GM18909 (cell line): ENCODE results near the gene PAN2.

Experiments
- ATAC-seq: cut with Tn5 transposase; IDR thresholded peaks from one replicate; pipeline ENCODE4 v1.9.1; 2021; ENCODE audit warnings: mild to moderate bottlenecking; ENCODE audit not compliant: unreplicated experiment, poor library complexity

Gene PAN2, protein sequence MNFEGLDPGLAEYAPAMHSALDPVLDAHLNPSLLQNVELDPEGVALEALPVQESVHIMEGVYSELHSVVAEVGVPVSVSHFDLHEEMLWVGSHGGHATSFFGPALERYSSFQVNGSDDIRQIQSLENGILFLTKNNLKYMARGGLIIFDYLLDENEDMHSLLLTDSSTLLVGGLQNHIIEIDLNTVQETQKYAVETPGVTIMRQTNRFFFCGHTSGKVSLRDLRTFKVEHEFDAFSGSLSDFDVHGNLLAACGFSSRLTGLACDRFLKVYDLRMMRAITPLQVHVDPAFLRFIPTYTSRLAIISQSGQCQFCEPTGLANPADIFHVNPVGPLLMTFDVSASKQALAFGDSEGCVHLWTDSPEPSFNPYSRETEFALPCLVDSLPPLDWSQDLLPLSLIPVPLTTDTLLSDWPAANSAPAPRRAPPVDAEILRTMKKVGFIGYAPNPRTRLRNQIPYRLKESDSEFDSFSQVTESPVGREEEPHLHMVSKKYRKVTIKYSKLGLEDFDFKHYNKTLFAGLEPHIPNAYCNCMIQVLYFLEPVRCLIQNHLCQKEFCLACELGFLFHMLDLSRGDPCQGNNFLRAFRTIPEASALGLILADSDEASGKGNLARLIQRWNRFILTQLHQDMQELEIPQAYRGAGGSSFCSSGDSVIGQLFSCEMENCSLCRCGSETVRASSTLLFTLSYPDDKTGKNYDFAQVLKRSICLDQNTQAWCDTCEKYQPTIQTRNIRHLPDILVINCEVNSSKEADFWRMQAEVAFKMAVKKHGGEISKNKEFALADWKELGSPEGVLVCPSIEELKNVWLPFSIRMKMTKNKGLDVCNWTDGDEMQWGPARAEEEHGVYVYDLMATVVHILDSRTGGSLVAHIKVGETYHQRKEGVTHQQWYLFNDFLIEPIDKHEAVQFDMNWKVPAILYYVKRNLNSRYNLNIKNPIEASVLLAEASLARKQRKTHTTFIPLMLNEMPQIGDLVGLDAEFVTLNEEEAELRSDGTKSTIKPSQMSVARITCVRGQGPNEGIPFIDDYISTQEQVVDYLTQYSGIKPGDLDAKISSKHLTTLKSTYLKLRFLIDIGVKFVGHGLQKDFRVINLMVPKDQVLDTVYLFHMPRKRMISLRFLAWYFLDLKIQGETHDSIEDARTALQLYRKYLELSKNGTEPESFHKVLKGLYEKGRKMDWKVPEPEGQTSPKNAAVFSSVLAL

DNA sequence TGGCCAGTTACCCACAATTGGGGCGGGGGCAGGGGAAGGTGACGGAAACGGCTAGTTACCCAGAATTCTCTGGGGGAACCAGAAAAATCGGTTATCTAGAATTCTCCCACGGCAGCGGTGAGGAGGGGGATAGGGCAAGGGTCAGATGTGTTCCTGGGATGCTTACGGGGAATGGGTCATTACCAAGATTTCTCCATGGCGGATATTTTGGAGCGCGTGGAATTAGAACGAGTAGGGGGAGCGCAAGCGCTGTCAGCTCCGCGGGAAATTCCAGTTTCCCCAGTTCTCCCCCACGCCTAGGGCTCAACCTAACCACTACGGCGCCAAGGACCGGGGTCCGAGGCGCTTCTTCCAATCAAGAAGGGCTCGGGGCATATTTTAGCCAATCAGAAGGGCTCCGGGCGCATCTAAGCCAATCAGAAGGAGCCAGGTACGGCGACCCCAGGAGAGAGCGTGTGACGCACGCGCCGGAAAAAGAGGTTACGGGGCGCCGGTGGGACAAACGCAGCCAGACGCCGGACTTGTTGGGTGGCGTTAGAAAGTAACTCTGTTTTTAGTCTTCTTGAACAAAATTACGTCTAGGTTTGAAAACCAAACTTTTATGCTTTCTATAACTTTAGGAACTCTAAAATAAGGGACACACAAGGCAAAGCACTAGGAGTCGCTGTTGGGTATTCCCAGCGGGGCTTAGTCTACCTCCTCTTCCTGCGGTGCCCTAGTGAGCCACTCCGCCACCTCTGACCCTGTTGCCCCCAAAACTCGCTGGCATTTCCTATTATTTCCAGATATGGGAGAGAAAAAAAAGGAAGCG, at the start of gene PAN2:
TSS of gene PAN2 (minus strand) at position 322 of the 811 bp plus-strand sequence. CDS start 906 bp downstream, outside the sequence.
- peak; percentile 93 for ATAC-seq

DNA sequence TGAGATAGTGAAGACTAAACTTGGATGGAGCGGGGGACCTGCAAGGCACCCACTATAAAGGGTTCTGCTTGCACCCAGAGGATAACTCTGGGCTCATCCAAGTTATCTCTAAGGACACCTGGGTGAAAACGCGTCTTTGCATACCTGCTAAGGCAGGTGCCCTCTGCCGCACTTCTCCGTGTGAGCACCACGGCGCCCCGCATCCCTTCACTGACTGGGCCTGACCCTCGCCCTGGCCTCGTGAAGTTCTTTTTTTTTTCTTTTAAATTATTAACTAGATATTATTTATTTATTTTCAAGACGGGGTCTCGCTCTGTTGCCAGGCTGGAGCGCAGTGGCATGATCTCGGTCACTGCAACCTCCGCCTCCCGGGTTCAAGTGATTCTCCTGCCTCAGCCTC, 48.8 kb upstream of the PAN2 start:
- no peak for ATAC-seq

DNA sequence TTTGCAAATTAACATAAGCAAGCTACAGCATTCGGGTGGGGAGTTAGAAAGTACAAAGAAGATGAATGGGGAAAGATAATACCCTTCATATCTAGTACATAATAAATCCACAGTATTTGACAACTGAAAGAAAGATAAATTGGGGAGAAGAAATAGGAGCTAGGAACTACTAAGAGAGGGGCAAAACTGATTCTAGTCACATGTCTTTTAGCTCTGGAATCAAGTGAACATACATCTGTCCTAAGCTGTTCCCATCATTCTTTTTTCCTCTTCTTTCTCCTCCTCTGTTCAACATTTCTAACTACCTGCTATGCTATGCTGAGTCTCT, 44.2 kb upstream of the PAN2 start:
- no peak for ATAC-seq

DNA sequence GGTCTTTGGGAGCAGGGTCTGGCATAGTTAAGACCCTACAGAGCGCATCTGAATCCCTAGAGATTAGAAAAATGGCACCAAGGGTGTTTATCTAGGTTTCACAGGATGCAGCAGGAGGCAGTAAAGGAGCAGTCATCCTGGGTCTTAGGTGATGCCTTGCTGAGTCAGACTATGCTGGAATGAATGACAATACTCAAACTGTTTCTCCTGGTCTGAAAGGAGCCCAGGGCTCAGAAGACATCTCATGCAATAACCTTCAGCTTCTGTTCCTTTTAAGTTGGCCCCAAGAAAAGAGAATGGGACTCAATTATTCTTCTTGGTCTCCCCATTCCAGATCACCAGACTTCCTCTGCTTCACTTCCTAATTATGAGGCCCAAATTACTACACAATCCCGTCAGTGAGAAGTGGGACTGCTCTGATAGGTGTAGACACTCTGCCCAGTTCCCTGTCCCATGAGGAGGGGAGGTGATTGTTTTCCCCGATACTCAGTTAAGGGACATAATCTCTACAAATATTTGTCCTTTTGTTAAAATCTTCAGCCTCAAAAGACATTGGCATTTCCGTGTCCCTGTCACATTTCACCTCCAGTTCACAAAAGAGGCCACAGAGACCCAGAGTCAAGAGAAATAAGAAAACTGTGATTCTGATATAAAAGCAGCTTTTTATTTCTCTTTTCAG, 43.6 kb upstream of the PAN2 start:
- no peak for ATAC-seq

DNA sequence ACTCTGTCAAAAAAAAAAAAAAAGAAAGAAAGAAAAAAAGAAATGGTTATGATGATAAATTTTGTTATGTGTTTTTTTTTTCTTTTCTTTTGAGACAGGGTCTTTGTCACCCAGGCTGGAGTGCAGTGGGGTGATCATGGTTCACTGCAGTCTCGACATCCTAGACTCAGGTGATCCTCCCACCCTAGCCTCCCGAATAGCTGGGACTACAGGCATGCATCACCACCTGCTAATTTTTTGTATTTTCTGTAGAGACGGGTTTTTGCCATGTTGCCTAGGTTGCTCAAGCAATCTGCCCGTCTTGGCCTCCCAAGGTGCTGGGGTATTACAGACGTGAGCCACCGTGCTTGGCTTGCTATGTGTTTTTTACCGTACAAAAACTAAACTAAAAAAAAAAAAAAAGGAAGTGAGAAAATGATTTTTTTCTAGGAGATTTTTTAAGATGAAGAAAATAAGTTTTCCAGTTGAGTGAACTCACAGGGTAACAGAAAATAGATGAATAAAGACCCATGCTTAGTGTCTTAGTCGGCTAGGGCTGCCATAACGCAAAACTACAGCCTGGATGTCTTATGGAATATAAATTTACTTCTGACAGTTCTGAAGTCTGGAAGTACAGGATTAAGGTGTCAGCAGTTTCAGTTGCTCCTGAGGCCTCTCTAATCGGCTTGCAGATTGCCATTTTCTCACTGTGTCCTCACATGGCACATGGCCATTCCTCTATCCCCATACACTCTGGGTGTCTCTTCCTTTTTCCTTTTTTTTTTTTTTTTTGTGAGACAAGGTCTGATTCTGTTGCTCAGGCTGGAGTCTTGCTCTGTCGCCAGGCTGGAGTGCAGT, 42.0 kb upstream of the PAN2 start:
- peak; percentile 74 for ATAC-seq

DNA sequence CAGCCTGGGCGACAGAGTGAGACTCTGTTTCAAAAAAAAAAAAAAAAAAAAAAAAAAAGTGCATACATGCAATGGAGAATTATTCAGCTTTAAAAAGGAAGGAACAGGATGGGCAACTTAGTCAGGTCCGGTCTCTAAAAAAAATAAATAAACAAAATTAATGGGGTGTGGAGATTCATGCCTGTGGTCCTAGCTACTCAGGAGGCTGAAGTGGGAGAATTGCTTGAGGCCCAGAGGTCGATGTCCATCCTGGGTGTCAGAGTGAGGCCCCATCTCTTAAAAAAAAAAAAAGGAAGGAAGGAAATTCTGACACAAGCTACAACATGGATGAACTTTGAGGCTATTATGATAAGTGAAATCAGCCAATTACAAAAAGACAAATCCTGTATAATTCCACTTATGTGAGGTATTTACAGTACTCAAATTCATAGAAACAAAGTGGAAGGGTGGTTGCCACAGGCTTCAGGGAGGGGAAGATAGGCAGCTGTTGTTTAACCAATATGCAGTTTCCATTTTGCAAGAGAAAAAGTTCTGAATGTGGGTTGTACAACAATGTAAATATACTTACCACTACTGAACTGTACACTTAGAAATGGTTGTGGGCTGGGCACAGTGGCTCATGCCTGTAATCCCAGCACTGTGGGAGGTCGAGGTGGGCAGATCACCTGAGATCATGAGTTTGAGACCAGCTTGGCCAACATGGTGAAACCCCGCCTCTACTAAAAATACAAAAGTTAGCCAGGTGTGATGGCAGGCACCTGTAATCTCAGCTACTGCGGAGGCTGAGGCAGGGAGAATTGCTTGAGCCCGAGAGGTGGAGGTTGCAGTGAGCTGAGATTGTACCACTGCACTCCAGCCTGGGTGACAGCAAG, 41.2 kb upstream of the PAN2 start:
- peak; percentile 34 for ATAC-seq

DNA sequence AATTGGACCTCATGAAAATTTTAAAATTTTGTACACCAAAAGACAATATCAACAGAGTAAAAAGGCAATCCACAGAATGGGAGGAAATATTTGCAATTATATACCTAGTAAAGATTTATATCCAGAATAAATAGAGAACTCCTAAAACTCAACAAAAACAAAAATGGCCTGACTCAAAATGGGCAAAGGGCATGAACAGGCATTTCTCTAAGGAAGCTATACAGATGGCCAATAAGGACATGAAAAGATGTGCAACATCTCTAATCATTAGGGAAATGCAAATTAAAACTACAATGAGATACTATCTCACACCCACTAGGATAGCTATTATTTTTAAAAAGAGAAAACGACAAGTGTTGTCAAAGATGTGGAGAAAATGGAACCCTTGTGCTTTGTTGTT, 39.7 kb upstream of the PAN2 start:
- ATAC-seq: no peak

DNA sequence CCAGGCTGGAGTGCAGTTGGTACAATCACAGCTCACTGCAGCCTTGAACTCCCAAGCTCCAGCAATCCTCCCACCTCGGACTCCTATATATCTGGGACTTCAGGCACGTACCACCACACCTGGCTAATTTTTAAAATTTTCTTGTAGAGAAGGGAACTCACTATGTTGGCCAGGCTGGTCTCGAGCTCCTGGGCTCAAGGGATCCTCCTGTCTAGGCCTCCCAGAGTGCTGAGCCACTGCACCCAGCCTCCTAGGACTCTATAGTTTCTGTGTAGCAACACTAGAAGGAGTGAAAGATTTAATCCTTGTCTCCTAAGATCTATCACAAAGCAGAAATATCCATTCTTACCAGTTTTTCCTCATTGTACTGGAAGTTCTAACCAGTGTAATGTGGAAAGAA, 33.1 kb upstream of the PAN2 start:
- no peak for ATAC-seq

DNA sequence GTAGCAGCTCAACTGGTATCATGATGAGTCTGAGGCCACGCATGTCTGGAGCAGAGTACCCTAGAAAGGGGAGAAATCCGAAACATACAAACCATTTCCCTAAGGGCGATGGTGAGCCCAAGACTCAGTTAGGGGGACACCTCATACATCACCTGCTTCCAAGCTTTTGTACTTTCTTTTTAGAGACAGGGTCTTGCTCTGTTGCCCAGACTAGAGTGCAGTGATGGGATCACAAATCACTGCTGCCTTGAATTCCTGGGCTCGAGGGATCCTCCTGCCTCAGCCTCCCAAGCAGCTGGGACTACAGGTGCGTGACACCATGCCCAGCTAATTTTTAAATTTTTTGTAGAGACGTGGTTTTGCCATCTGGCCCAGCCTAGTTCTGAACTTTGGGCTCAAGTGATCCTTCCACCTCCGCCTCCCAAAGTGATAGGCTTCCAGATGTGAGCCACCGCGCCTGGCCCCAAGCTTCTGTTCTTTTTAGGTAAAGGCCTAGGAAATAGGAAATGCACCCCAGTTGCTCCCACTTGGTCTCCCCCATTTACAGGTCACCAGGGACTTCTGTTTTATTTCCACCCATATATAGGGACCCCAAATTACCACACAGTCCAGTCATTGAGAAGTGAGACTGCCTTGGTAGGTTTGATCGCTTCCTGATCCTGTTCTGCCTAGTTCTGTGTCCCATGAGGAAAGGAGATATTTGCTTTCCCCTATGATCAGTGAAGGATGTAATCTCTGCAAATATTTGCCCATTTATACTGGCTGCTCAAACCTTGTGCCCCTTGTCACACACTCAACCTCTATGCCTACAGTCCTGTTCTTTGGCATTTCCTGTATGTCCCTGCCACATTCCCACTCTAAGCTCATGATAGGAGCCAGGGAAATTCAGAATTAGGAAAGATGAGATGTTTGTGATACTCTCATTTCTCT, 28.6 kb upstream of the PAN2 start, which contains the start of gene APOF:
TSS of gene APOF (minus strand) at position 728 of the 930 bp plus-strand sequence. CDS start at position 616, 112 bp downstream.
- ATAC-seq: no peak

DNA sequence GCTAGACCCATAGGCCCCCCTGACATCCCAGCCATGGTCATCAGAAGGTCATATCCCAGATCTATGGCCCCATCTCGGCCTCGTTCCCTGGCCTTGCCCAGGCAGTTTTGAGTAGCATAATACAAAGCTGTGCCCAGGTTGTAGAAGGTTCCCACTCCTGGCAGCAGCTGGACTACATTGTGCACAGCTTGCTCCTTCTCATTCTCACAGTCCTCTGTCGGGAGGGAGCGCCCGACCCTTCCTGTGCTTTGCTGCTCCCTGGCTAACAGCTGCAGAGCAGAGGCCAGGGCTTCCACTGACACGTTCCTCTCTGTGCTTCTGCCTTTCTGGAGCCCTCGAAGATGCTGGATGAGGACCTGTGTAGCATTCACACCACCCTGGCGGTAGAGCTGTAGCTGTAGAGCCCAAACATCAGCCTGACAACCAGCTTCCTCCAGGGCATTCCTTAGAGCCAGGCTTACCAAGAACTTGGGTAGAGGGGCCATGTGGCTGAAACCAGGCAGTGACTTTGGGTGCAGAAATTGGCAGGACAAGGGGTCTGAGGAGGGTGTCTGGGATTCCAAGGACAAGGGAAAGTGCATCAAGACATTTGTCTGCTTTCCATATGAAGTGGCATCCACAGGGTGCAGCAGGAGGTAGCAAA, 27.8 kb upstream of the PAN2 start:
- no peak for ATAC-seq

DNA sequence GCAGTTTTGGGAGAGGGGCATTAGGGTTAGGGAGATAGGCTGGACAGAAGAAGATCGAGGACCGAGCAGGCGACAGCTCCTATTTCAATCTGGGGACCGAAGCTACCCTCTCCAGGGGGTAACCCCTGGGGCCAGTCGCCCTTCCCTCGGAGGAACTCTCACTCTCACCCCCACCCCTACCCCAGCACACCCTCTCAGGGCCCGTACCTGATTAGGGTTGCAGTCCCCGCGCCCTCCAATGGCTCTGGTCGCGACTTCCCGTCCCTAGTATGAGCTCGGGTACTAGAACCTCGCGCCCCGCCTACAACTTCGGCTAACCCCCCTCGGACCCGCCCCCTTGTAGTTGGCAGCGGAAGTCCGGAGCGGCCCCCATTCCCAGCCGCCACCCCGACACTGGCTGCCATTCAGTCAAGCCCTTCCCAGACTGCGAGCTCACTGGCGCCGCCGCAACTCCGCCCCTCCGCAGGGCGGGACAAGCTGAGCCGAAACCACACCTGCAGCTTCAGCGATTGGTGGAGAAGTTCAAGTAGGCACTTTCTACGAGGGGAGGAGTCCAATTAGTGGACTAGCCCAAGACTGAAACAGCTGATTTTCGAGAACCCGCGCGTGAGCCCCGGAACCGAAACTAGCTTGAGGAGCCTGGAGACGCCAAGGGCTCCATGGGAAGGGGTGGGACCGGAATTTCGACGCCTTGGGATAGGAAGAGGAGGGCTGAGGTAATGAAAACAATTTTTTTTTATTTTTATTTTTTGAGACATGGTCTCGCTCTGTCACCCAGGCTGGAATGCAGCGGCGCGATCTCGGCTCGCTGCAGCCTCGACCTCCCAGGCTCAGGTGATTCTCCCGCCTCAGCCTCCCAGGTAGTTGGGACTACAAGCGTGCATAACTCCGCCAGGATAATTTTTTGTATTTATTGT, 26.3 kb upstream of the PAN2 start, which contains the start of gene STAT2:
TSS of gene STAT2 (minus strand) at position 257 of the 917 bp plus-strand sequence. CDS start 3,536 bp downstream, outside the sequence.
- ATAC-seq: peak; percentile 95

DNA sequence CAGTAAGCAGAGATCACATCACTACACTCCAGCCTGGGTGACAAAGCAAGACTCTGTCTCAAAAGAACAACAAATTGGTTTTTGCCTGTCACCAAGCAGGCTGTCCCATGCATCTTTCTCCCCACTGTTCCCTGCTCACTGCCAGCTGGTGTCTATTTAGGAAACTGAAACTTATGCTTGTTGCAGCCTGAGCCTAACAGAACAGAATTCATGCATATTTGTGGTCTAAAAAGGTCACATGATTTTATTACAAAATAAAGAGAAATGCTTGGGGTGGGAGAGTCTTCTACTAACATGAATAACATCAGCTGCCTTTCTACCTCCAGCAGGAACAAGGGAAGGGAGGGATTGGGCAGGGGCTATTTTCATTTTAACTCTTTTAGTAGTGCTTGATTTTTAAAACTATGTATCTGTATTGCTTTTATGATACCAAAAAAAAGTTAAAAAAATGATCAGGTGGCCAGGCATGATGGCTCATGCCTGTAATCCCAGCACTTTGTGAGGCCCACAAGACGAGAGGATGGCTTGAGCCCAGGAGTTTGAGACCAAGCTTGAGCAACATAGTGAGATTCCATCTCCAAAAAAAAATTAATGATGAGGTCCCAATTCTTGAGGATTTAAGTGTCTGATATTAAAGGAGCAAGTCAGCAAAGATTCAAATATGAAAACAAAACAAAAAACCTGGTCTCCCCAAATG, 25.2 kb upstream of the PAN2 start:
- no peak for ATAC-seq

DNA sequence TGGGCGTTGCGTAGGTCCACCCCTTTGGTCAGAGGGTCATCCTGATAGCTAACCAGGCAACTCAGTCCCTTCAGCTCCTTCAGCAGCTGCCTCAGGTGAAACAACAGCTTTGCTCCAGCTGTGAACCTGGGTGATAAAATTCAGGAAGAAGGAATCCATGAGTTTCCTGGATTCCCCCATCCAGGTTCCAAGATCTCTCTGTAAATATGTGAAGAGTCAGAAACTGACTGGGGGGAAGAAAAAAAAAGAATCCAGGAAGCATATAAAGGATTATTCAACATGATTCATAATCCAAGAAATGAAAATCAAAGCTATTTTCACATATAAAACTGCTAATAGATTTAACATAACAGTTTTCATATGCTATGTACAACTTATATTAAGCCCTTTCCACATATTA, 17.5 kb upstream of the PAN2 start:
- no peak for ATAC-seq

DNA sequence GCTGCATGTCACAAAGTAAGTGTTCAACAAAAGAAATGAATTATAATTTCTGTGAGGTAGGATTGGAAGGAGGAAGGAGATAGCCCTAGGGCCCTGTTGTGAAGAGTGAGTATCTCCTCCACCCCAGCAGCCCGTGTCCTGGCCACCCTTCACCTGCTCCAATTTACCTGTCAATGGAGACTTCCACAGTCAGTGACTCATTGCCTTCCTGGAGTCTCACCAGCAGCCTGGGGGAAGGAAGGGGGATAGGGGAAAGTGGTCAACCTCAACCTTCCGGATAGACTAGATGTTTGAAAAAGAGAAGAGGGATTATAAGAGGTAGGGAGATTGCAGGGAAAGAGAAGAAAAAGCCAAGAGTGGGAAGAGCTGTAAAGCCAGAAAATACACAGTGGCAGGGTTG, 16.9 kb upstream of the PAN2 start:
- ATAC-seq: no peak
